ENCODE measurements around the gene MORC3.
"Not testable (repeated sequence)": the region's sequence is repeated elsewhere in the genome, so short reads cannot be mapped to it uniquely, and the experiment has no call there.

The MORC3 gene

DNA sequence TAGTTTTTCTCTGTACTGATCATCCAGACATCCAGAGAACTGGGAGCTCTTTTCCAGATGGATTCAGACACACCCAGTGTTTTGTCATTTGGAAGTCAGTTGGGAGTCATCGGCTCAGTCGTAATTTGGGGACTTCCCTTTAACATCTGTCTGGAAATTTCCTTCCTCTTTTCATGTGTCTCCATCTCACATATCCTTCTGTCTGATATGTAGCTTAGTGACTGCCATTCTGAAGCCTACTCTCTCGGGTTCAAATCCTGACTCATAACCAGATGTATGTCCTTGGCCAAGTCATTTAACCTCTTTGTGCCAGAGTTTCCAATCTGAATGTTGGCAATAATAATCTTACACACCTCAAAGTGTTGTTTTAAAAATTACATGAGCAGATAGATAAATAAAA lies 3.0 kb downstream of the MORC3 start:
- DNase-seq: no peak

DNA sequence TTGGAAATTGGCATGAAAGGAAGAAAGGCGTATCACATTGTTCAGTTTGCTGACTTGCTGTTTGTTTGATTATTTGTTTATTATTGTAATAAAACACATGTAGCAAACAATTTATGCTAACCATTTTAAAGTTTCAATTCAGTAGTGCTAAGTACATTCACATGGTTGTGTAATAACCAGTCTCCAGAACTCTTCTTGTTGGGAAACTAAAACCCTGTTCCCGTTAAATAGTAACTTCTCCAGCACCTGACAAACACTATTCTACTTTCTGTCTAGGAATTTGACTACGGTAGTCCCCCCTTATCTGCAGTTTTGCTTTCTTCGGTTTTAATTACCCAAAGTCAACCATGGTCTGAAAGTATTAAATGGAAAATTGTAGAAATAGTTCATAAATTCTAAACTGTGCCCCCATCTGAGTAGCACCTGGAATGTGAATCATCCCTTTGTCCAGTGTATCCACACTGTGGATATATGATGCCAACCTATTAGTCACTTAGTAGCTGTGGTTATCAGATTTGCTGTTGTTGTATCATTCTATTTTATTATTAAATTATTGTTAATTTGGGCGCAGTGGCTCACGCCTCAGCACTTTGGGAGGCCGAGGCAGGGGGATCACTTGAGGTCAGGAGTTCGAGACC lies 5.5 kb downstream of the MORC3 start:
- no peak for DNase-seq

DNA sequence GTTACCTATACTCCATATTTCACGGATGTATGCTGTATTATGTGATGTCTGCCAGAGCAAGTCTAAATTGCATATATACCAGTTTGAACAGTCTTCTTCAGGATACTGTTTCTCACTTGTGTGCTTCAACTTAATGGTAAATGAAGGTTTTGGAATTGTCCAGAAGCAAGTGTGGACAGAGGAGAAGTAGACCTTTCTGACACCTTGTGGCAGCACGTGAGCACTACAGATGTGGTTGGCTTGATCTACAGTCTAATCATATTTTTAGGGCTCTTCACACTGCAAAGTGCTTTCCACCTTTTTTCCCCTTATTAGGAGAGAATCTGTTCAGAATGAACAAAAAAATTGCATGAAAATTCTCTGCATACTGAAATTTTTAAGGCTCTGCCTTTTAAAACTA lies 10.9 kb downstream of the MORC3 start:
- peak; percentile 60 for DNase-seq

- DNase-seq: no peak
Measured at GRCh38 chr21:36337099-36337509, 17.1 kb downstream of the MORC3 start.

- DNase-seq: no peak
Measured at GRCh38 chr21:36338975-36339374, 19.0 kb downstream of the MORC3 start.

GRCh38 chr21:36342581-36342980 lies 22.6 kb downstream of the MORC3 start:
- DNase-seq: not testable (repeated sequence)

- no peak for DNase-seq
Measured at GRCh38 chr21:36344931-36345330, 24.9 kb downstream of the MORC3 start.

- peak; percentile 38 for DNase-seq
Measured at GRCh38 chr21:36347278-36347961, 27.4 kb downstream of the MORC3 start.

DNA sequence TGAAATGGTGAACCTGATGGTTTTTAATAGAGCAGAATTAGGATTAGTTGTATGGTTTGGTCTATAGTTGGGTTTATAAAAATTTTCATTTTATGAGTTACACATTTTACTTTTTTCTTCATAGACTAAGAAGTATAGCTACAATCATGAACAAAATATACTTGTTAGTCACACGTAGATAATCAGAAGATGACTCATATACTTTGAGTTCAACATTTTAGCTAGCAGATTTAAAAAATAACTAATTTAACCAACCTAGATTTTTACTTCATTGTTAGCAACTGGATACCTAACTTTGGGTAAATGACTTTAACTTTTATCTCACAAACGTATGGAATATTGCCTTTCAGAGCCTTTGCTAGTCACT lies 27.9 kb downstream of the MORC3 start:
- DNase-seq: no peak

DNA sequence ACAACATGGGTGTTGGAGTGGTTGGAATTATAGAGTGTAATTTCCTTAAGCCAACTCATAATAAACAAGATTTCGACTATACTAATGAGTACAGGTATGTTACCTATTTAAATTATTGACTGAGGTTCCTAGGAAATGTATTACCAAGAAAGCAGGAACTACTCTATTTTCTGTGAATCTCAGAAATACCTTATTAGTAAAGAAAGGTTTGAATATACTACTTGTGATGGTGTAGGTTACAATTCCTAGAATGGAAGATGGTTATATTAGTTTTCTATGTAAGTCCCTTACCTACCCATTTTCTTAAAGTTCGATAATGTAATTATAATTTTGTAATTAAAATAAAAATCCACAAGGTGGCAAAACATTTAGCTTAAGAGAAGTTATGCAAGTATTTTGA lies 29.3 kb downstream of the MORC3 start:
- no peak for DNase-seq

GRCh38 chr21:36350282-36350910 lies 30.4 kb downstream of the MORC3 start:
- no peak for DNase-seq

DNA sequence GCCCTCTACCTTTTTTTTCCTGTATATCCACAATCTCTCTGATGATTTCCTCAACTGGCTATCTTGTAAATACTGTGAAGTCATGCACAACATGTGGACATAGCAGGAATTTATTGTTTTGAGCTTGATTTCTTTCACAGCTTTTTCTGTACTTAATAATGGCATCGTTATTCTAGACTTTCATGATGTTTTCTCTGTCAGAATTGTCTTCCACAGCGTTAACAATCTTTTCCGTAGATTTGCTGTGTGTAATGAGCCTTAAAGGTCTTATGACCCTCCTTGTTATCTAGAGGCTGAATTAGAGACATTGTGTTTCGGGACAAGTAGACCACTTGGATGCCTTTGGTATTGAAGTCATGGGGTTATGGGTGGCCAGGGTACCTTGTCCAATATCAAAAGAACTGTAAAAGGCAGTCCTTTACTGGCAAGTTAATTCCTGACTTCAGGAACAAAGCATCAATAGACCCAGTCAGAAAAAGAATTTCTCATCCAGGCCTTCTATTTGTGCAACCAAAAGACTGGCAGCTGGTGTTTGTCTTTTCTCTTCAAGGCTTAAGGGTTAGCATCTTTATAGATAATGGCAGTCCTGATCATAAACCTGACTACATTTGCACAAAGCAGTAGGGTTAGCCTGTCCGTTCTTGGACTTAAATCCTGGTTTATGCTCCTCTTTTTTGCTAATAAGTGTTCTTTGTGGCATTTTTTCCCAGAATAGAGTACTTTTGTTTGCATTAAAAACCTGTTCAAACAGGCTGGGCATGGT lies 35.1 kb downstream of the MORC3 start:
- DNase-seq: peak; percentile 30

GRCh38 chr21:36355868-36356267 lies 35.9 kb downstream of the MORC3 start:
- DNase-seq: no peak

GRCh38 chr21:36359185-36359584 lies 39.2 kb downstream of the MORC3 start:
- DNase-seq: no peak

DNA sequence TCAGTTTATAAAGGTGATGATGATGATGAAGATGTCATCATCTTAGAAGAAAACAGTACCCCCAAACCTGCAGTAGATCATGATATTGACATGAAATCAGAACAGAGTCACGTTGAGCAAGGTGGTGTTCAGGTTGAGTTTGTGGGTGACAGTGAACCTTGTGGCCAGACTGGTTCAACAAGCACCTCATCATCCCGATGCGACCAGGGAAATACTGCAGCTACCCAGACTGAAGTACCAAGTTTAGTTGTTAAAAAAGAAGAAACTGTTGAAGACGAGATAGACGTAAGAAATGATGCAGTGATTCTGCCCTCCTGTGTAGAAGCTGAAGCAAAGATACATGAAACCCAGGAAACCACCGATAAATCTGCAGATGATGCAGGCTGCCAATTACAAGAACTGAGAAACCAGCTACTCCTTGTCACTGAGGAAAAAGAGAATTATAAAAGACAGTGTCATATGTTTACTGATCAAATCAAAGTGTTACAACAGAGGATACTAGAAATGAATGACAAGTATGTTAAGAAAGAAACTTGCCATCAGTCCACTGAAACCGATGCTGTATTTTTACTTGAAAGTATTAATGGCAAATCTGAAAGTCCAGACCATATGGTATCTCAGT lies 49.2 kb downstream of the MORC3 start:
- DNase-seq: no peak

- no peak for DNase-seq
Measured at GRCh38 chr21:36375994-36376393, 56.0 kb downstream of the MORC3 start.

DNA sequence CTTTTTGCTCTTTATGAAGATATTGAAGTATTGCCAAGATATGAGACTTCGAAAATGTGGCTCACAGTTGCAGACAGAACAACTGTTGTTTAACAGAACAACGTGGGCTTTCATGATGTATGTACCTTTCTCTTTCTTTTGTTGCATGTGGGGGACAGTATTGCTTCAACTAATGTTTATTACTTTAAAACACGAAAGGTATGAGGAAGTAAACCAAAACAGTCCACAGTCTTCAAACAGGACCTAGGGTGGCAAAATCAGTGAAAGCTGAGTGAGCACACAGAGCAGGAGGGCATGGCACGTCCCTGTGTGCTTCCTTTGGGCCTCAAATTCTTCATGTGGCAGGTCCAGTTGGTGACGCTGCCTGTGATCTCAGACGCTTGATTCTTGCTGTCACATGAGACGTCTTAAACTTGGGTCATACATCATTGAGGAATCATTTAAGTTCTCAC lies 57.4 kb downstream of the MORC3 start:
- no peak for DNase-seq

- DNase-seq: no peak
Measured at GRCh38 chr21:36379251-36379650, 59.3 kb downstream of the MORC3 start.

GRCh38 chr21:36381841-36382589 lies 62.0 kb downstream of the MORC3 start:
- peak; percentile 7 for DNase-seq

- DNase-seq: not testable (repeated sequence)
Measured at GRCh38 chr21:36382722-36383121, 62.7 kb downstream of the MORC3 start.

DNA sequence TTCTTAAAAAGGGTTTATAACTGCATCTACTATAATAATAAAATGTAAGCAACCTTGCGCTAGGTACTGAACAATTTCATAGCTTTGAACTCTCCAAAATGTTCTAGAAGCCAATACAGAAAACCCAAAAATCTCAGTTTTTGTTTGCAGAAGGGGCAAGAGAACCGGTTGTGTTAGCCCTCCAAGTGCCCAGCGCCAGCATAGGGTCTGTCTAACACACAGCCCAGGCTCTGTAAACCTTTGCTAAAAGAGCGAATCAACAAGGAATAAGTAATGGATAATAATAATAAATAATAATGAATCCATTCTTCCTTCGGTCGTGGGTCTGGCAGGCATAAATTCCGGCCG lies 64.9 kb downstream of the MORC3 start:
- DNase-seq: no peak

DNA sequence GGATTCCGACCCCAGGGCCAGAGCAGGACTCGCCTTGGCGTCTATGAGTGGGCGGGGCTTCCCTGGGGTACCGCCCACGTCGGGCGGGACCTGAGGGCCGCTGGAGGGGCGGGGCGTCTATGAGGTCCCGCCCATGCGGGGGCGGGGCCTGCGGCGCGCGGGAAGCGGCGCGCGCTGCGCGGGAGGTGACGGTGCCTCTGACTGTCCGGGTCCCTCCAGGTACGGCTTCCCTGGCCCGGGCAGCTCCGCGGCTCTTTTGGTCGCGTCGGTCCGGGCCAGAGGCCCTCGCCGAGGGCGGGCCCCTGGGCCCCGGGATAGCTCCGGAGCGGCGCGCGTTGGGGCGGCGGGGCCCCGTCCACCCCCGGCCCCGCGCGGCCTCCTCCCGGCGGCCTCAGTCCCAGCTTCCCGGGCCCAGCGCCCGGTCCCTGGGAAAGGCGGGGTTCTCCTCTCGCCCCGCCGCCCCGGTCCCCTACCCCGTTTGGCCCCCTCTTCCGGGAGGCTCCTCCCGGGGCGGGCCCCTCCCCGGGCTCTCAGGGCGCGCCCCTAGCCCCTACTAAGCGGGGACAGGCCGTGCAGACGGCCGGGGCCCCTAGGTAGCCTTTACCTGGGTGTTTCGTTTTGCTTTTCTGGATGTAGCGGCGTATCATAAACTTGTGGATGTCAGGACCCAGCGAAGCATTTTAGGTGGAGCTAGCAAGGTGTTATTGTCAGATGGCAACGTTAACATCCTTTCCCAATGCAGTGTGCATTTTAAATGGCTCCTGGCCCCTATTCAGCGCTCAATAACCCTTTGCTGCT lies 65.4 kb downstream of the MORC3 start, which contains the start of gene CHAF1B:
CHAF1B (plus strand) TSS at position 160 of the 798 bp plus-strand sequence. CDS start 745 bp downstream, outside the sequence.
- peak; percentile 84 for DNase-seq

Data from DMS53 (cell line).